ENCODE data around the gene TFAM.

GRCh38 chr10:58352956-58353610, 32.1 kb upstream of the TFAM start:
- no peak for TF ChIP-seq CTCF (IDR thresholded peaks at IDR 0.05)
- no peak for TF ChIP-seq ZFX (IDR thresholded peaks at IDR 0.05; ENCODE audit: borderline replicate concordance)

Data from 22Rv1 (cell line).